ENCODE data around the gene ERGIC1.

GRCh38 chr5:172848419-172848818 lies 14.4 kb downstream of the ERGIC1 start:
- TF ChIP-seq CTCF (IDR thresholded peaks at IDR 0.05; ENCODE audit: insufficient read depth, low read length, poor library complexity, severe bottlenecking) (no peak), EZH2phosphoT487 (conservative IDR thresholded peaks at IDR 0.05; ENCODE audit: low read length) (no peak)
